Activated naive CD4-positive, alpha-beta T cell treated with anti-CD3 and anti-CD28 coated beads for 36 hours (primary cell): ENCODE data around the gene DNMT1. TPM values are rescaled to one million over a fixed set of nuclear protein-coding genes. Genes with fewer than 3 reads are reported as not detected.
A peak's percentile ranks its signal among the peaks of the same experiment; 100 is the strongest.

Experiments
- CTCF ChIA-PET: fragments of 350-600 bp; sonication (Branson Sonifier 250); formaldehyde crosslinking; loops from one replicate; lab custom pipeline; 2021; ENCODE audit warnings: antibody characterized with exemption; lab: Charles Lee
- DNase-seq: peaks from one replicate; pipeline ENCODE4 v3.0.0-alpha.2; 2020
- H3K27ac Mint-ChIP-seq: one replicate; pipeline ENCODE4 v1.8.0; 2021; ENCODE audit warnings: mild to moderate bottlenecking, mixed read lengths
- H3K27me3 Mint-ChIP-seq: one replicate; pipeline ENCODE4 v1.8.0; 2021; ENCODE audit warnings: low read depth, mixed read lengths
- H3K36me3 Mint-ChIP-seq: one replicate; pipeline ENCODE4 v1.8.0; 2021; ENCODE audit warnings: low read depth, mixed read lengths
- H3K4me1 Mint-ChIP-seq: one replicate; pipeline ENCODE4 v1.8.0; 2021; ENCODE audit warnings: low read depth, mixed read lengths
- H3K4me3 Mint-ChIP-seq: one replicate; pipeline ENCODE4 v1.8.0; 2021; ENCODE audit warnings: mild to moderate bottlenecking, moderate library complexity, mixed read lengths
- H3K9me3 Mint-ChIP-seq: one replicate; pipeline ENCODE4 v1.8.0; 2021; ENCODE audit warnings: mixed read lengths
- intact Hi-C: fragments of 100-400 bp; cut with micrococcal nuclease; formaldehyde crosslinking; loops from one replicate; pipeline ENCODE4 v1.15.1; 2023
- microRNA-seq: library from miRNA; unstranded; fragments of <30 nt; microRNA quantifications from one replicate; pipeline ENCODE4 v1.2.0, GENCODE V29; 2022; ENCODE audit warnings: borderline microRNAs expressed, borderline replicate concordance
- total RNA-seq, 2 experiments: library from RNA; stranded (reverse); gene quantifications; one replicate each; pipeline ENCODE4 v1.2.3, GENCODE V29; 2021

The DNMT1 gene
- total RNA-seq, 2 experiments from 2014 or later = 365 to 371 TPM

GRCh38 chr19:10088949-10089554, 105.7 kb downstream of the DNMT1 start:
- no peak for DNase-seq
- CTCF ChIA-PET = interaction anchor here (0.6 to 1.0 kb wide), 2 partner anchors 15 to 23 kb away, joined by 3 read pairs; no protein-coding TSS in a partner anchor
- intact Hi-C loops = no loop called here
- Mint-ChIP-seq H3K4me1 (peaks cover 8% of the 10 kb centered on the region), H3K4me3 (no peak overlapping the region), H3K36me3 (peaks cover 23% of the 10 kb centered on the region), H3K27me3 (no peaks in the 10 kb centered on the region), H3K27ac (peak overlapping the region; percentile 69), H3K9me3 (no peaks in the 10 kb centered on the region)

- intact Hi-C loops = no loop called here
- Mint-ChIP-seq H3K4me3 (peak overlapping the region; percentile 80), H3K36me3 (peaks cover 11% of the 10 kb centered on the region), H3K27me3 (no peaks in the 10 kb centered on the region), H3K9me3 (no peaks in the 10 kb centered on the region), H3K4me1 (peaks cover 8% of the 10 kb centered on the region), H3K27ac (peak overlapping the region; percentile 31)
- DNase-seq = no peak
- CTCF ChIA-PET = interaction anchor here (0.7 kb wide), 1 partner anchor 253 kb away, joined by 4 read pairs; no protein-coding TSS in a partner anchor
Observed at GRCh38 chr19:10087296-10088061, 107.3 kb downstream of the DNMT1 start.

GRCh38 chr19:10086591-10087192, 108.1 kb downstream of the DNMT1 start:
- Mint-ChIP-seq H3K4me3 (peak overlapping the region; percentile 80), H3K36me3 (peaks cover 9% of the 10 kb centered on the region), H3K9me3 (no peaks in the 10 kb centered on the region), H3K27ac (peak overlapping the region; percentile 18), H3K27me3 (no peaks in the 10 kb centered on the region), H3K4me1 (peaks cover 8% of the 10 kb centered on the region)
- DNase-seq = peak; percentile 31
- CTCF ChIA-PET = no interaction called here
- intact Hi-C loops = loop anchor here (1.0 kb wide), 2 partner anchors 20 to 109 kb away; partner anchors contain the start of gene PPAN

- intact Hi-C loops = loop anchor here (1.0 kb wide), 2 partner anchors 20 to 109 kb away; partner anchors contain the start of gene PPAN
- Mint-ChIP-seq H3K27me3 (no peaks in the 10 kb centered on the region), H3K4me3 (peak within 1 kb of the TSS; percentile 80), H3K27ac (peak within 1 kb of the TSS; percentile 77), H3K9me3 (no peaks in the 10 kb centered on the region), H3K36me3 (peaks cover 6% of the 10 kb centered on the region), H3K4me1 (peaks cover 8% of the 10 kb centered on the region)
- CTCF ChIA-PET = no interaction called here
- DNase-seq = peak; percentile 80
Observed at GRCh38 chr19:10085641-10086590, 108.8 kb downstream of the DNMT1 start, which contains the start of gene SHFL. Gene SHFL, plus strand, starts transcription at chr19:10086317. Its CDS starts 111 bp downstream, at chr19:10086428.

GRCh38 chr19:10084803-10085202, 110.0 kb downstream of the DNMT1 start:
- CTCF ChIA-PET = interaction anchor here (0.8 to 1.1 kb wide), 2 partner anchors 14 to 37 kb away, joined by 3 read pairs; no protein-coding TSS in a partner anchor
- Mint-ChIP-seq H3K4me1 (peaks cover 8% of the 10 kb centered on the region), H3K9me3 (no peaks in the 10 kb centered on the region), H3K27me3 (no peaks in the 10 kb centered on the region), H3K36me3 (peaks cover 3% of the 10 kb centered on the region), H3K4me3 (no peak overlapping the region), H3K27ac (no peak overlapping the region)
- DNase-seq = no peak
- intact Hi-C loops = no loop called here

- Mint-ChIP-seq H3K4me3 (no peak overlapping the region), H3K9me3 (no peaks in the 10 kb centered on the region), H3K27ac (no peak overlapping the region), H3K27me3 (no peaks in the 10 kb centered on the region), H3K4me1 (peaks cover 8% of the 10 kb centered on the region), H3K36me3 (peaks cover 3% of the 10 kb centered on the region)
- CTCF ChIA-PET = interaction anchor here (0.6 to 1.1 kb wide), 2 partner anchors 9 to 38 kb away, joined by 3 read pairs; no protein-coding TSS in a partner anchor
- DNase-seq = no peak
- intact Hi-C loops = no loop called here
Observed at GRCh38 chr19:10083911-10084310, 110.8 kb downstream of the DNMT1 start.

Small RNA genes within 50 kb of the gene (microRNA-seq; reads per million reads assigned to microRNA genes)
- gene MIR4322 = not detected

Other genes with a start within 250 kb of the DNMT1 start
- under 1 TPM in 1 of 2 experiments, not detected in 1; 0.05 TPM for gene COL5A3, start 184.4 kb downstream of the DNMT1 start, total RNA-seq
- gene RDH8, start 181.5 kb downstream of the DNMT1 start, total RNA-seq = not detected
- 10 to 100 TPM; 28.3 to 31.9 TPM for gene SHFL, start 108.6 kb downstream of the DNMT1 start, total RNA-seq
- 10 to 100 TPM; 18.6 to 20.7 TPM for gene ANGPTL6, start 92.3 kb downstream of the DNMT1 start, total RNA-seq
- 10 to 100 TPM; 59.7 to 60.0 TPM for gene PPAN, start 88.6 kb downstream of the DNMT1 start, total RNA-seq
- gene P2RY11, start 83.3 kb downstream of the DNMT1 start, total RNA-seq = 10 to 100 TPM; 11.8 to 12.2 TPM
- gene EIF3G, start 75.1 kb downstream of the DNMT1 start, total RNA-seq = 100 to 1,000 TPM; 213 to 222 TPM
- 1 to 10 TPM; 3.4 TPM for gene S1PR2, start 36.4 kb upstream of the DNMT1 start, total RNA-seq
- 100 to 1,000 TPM; 115 to 116 TPM for gene MRPL4, start 57.3 kb upstream of the DNMT1 start, total RNA-seq
- 10 to 100 TPM; 11.5 to 12.0 TPM for gene ICAM1, start 76.2 kb upstream of the DNMT1 start, total RNA-seq
- not detected for gene ICAM4, start 92.0 kb upstream of the DNMT1 start, total RNA-seq
- under 1 TPM; 0.72 to 0.81 TPM for gene ICAM5, start 95.0 kb upstream of the DNMT1 start, total RNA-seq
- 1 to 10 TPM in 1 of 2 experiments, under 1 TPM in 1; 0.86 to 1.1 TPM for gene ZGLP1, start 114.9 kb upstream of the DNMT1 start, total RNA-seq
- 1 to 10 TPM; 9.5 to 9.7 TPM for gene FDX2, start 121.1 kb upstream of the DNMT1 start, total RNA-seq
- 10 to 100 TPM; 63.0 to 69.0 TPM for gene RAVER1, start 138.6 kb upstream of the DNMT1 start, total RNA-seq
- 100 to 1,000 TPM; 109 to 114 TPM for gene ICAM3, start 144.7 kb upstream of the DNMT1 start, total RNA-seq
- 100 to 1,000 TPM; 175 to 190 TPM for gene TYK2, start 185.6 kb upstream of the DNMT1 start, total RNA-seq
- gene CDC37, start 208.6 kb upstream of the DNMT1 start, total RNA-seq = 100 to 1,000 TPM; 158 to 164 TPM
- 1 to 10 TPM; 5.5 TPM for gene PDE4A, start 225.6 kb upstream of the DNMT1 start, total RNA-seq